Right atrium auricular region (tissue), 2 donors: ENCODE data around the gene FDPS. TPM values are rescaled to one million over a fixed set of nuclear protein-coding genes. Genes with fewer than 3 reads are reported as not detected.

ENCODE experiments used
- DNase-seq: peaks from one replicate; pipeline ENCODE4 v3.0.0-alpha.2; 2019; ENCODE audit warnings: low spot score
- H3K27ac ChIP-seq, 2 donors: fragments of 200-600 bp; sonication (generic); 1 replicate in 1 of 2; 2 replicates in 1 of 2; pipeline ENCODE4 v1.5.1; 2016 to 2019
- H3K27me3 ChIP-seq, 2 donors: fragments of 200-600 bp; sonication (generic); one replicate each; pipeline versions ENCODE4 v1.5.1 to v1.6.0; 2017 to 2019
- H3K36me3 ChIP-seq: fragments of 200-600 bp; sonication (generic); one replicate; pipeline ENCODE4 v1.5.1; 2016
- H3K4me1 ChIP-seq, 2 donors: fragments of 200-600 bp; sonication (generic); one replicate each; pipeline versions ENCODE4 v1.5.1 to v1.6.0; 2017 to 2019
- H3K4me3 ChIP-seq, 2 donors: fragments of 200-600 bp; sonication (generic); 1 replicate in 1 of 2; 2 replicates in 1 of 2; pipeline ENCODE4 v1.5.1; 2017 to 2019; ENCODE audit warnings: mild to moderate bottlenecking in 1 of 2, moderate library complexity in 1 of 2
- H3K9me3 ChIP-seq, 2 donors: fragments of 200-600 bp; sonication (generic); one replicate each; pipeline ENCODE4 v1.5.1; 2019
- microRNA counts, 2 donors: library from miRNA; unstranded; fragments of <30 nt; microRNA quantifications; one replicate each; lab custom pipeline; 2016 to 2017
- microRNA-seq, 2 donors: library from miRNA; unstranded; fragments of <30 nt; microRNA quantifications; one replicate each; pipeline ENCODE4, GENCODE V29; 2016 to 2017; ENCODE audit warnings: borderline number of aligned reads in 2 of 2, borderline replicate concordance in 1 of 2
- total RNA-seq, 2 donors: library from RNA; depleted of rRNA; stranded (reverse); fragments of >200 nt; gene quantifications; one replicate each; pipeline ENCODE4 v1.1.0, GENCODE V29; 2016
- TF ChIP-seq, protein P1 (sequence below), 2 donors: fragments of 200-600 bp; sonication (generic); IDR thresholded peaks; one replicate each; pipeline ENCODE4 v1.5.1; 2019; ENCODE audit warnings: antibody characterized with exemption in 2 of 2

Gene FDPS
- total RNA-seq, 2 donors from 2014 or later: 65.3 to 73.1 TPM

DNA sequence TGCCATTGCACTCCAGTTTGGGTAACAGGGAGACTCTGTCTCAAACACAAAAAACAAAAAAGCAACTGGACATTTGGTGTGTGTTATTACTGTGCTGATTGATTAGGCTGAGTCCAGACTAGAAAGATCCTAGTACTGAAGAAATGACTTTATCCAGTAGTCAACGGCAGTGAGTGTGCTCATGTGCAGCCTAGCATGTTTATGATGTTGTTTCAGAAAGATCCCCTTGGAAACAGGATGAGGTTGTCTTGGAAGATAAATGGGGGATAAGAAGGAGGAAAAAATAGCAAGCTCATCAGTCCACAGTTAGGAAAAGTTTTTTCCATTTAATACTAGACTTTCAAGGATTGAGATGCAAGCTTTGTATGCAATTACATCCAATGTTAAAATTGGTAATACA lies 26.3 kb downstream of the FDPS start:
- H3K27ac ChIP-seq: no peak overlapping the region
- H3K27me3 ChIP-seq: no peaks in the 10 kb centered on the region
- TF ChIP-seq, protein P1, sequence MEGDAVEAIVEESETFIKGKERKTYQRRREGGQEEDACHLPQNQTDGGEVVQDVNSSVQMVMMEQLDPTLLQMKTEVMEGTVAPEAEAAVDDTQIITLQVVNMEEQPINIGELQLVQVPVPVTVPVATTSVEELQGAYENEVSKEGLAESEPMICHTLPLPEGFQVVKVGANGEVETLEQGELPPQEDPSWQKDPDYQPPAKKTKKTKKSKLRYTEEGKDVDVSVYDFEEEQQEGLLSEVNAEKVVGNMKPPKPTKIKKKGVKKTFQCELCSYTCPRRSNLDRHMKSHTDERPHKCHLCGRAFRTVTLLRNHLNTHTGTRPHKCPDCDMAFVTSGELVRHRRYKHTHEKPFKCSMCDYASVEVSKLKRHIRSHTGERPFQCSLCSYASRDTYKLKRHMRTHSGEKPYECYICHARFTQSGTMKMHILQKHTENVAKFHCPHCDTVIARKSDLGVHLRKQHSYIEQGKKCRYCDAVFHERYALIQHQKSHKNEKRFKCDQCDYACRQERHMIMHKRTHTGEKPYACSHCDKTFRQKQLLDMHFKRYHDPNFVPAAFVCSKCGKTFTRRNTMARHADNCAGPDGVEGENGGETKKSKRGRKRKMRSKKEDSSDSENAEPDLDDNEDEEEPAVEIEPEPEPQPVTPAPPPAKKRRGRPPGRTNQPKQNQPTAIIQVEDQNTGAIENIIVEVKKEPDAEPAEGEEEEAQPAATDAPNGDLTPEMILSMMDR (IDR thresholded peaks at IDR 0.05): no peak
- DNase-seq: no peak
- H3K9me3 ChIP-seq: no peaks in the 10 kb centered on the region
- H3K36me3 ChIP-seq: peaks cover 45% of the 10 kb centered on the region
- no peaks in the 10 kb centered on the region for H3K4me1 ChIP-seq
- no peak overlapping the region for H3K4me3 ChIP-seq

DNA sequence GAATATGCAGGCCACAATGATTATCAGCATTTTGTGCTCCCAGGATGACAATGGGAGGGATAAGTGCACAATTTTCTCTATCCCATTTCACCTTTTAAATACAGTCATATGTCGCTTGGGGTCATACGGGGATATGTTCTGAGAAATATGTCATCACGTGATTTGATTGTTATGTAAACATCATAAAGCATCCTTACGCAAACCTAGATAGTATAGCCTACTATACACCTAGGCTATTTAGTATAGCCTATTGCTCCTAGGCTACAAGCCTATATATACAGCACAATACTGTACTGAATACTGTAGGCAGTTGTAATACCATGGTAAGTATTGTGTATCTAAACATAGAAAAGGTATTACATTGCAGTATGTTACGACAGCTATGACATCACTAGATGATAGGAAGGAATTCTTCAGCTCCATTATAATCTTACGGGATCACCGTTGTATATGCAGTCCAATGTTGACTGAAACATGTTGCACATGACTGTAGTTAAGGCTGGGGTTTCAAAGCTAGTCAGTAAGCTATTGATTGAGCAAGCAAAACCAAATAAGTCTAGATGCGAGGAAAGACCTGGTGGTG lies 30.9 kb downstream of the FDPS start:
- Histone ChIP-seq H3K27ac (no peak overlapping the region), H3K27me3 (no peaks in the 10 kb centered on the region), H3K36me3 (peaks cover 77% of the 10 kb centered on the region), H3K4me1 (no peaks in the 10 kb centered on the region), H3K9me3 (no peaks in the 10 kb centered on the region), H3K4me3 (no peak overlapping the region)
- DNase-seq: no peak
- TF ChIP-seq, protein P1 (IDR thresholded peaks at IDR 0.05): no peak

GRCh38 chr1:155342842-155343241 lies 34.2 kb downstream of the FDPS start:
- Histone ChIP-seq H3K9me3 (no peaks in the 10 kb centered on the region), H3K4me3 (no peak overlapping the region), H3K27ac (no peak overlapping the region), H3K36me3 (peaks cover 92% of the 10 kb centered on the region), H3K27me3 (no peaks in the 10 kb centered on the region), H3K4me1 (no peaks in the 10 kb centered on the region)
- TF ChIP-seq, protein P1 (IDR thresholded peaks at IDR 0.05): no peak
- no peak for DNase-seq

DNA sequence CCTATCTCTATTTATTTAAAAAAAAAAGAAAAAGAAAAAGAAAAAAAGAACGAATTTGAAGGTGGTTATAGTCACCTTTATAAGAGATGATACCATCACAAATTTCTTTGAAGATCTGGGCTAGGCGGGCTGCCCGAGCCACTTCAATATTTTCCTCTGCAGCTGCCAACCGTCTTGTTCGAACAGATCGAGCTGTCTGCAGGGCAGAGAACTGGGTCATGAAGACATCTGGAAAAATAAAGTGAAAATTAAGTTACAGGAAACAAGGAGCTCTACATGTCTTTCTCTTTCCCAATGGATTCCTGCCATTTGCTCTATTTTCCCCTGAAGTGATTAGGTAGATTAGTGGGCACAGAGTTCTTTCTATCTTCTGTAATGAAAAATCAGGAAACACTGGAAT lies 44.0 kb downstream of the FDPS start:
- Histone ChIP-seq H3K4me1 (no peaks in the 10 kb centered on the region), H3K9me3 (no peaks in the 10 kb centered on the region), H3K4me3 (no peak overlapping the region), H3K36me3 (peaks cover 94% of the 10 kb centered on the region), H3K27me3 (no peaks in the 10 kb centered on the region), H3K27ac (no peak overlapping the region)
- TF ChIP-seq, protein P1 (IDR thresholded peaks at IDR 0.05): no peak
- no peak for DNase-seq

DNA sequence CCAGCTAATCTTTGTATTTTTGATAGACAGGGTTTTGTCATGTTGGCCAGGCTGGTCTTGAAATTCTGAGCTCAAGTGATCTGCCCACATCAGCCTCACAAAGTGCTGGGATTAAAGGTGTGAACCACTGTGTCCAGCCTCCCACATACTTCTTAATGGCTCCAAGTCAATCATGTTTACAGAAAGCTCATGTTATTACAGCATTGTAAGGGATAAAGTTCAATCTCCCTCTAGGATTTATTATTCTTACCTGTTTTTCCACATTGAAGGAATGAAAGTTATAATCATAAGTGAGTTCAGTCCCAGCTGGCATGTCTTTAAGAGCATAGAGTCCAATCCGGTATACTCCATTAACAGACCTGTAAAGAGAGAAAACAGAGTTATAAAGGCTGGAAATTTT lies 51.4 kb downstream of the FDPS start:
- Histone ChIP-seq H3K27ac (no peak overlapping the region), H3K4me3 (no peak overlapping the region), H3K27me3 (no peaks in the 10 kb centered on the region), H3K36me3 (peaks cover 66% of the 10 kb centered on the region), H3K4me1 (no peaks in the 10 kb centered on the region), H3K9me3 (no peaks in the 10 kb centered on the region)
- DNase-seq: no peak
- TF ChIP-seq, protein P1 (IDR thresholded peaks at IDR 0.05): no peak

MicroRNA genes within 50 kb of the gene (microRNA counts, 767-probe panel; counts per million panel counts)
- 0 to 496 counts per million in 2 donors for microRNA hsa-miR-555 (lab: Ali Mortazavi, UCI)

Small RNA genes within 50 kb of the gene (microRNA-seq; reads per million reads assigned to microRNA genes)
- 0 reads per million in 2 donors for gene MIR555

Other genes with a start within 250 kb of the FDPS start
- gene EFNA4, start 245.1 kb upstream of the FDPS start, total RNA-seq: 1 to 10 TPM; 2.2 to 3.5 TPM
- gene EFNA3, start 230.0 kb upstream of the FDPS start, total RNA-seq: 1 to 10 TPM in 1 of 2 donors, not detected in 1; 3.2 TPM
- gene EFNA1, start 181.0 kb upstream of the FDPS start, total RNA-seq: 10 to 100 TPM; 24.8 to 41.4 TPM
- gene SLC50A1, start 173.0 kb upstream of the FDPS start, total RNA-seq: 1 to 10 TPM; 3.7 to 10.0 TPM
- 10 to 100 TPM; 46.5 to 47.8 TPM for gene DPM3, start 168.3 kb upstream of the FDPS start, total RNA-seq
- 100 to 1,000 TPM; 124 to 147 TPM for gene KRTCAP2, start 135.6 kb upstream of the FDPS start, total RNA-seq
- under 1 TPM in 1 of 2 donors, not detected in 1; 0.20 TPM for gene TRIM46, start 135.0 kb upstream of the FDPS start, total RNA-seq
- 10 to 100 TPM; 10.9 to 11.2 TPM for gene THBS3, start 101.0 kb upstream of the FDPS start, total RNA-seq
- 10 to 100 TPM; 16.2 to 27.0 TPM for gene MTX1, start 100.2 kb upstream of the FDPS start, total RNA-seq
- 10 to 100 TPM; 14.4 to 15.5 TPM for gene ENTREP3, start 53.4 kb upstream of the FDPS start, total RNA-seq
- gene SCAMP3, start 46.5 kb upstream of the FDPS start, total RNA-seq: 10 to 100 TPM; 77.2 to 77.7 TPM
- 10 to 100 TPM in 1 of 2 donors, 1 to 10 TPM in 1; 9.8 to 16.4 TPM for gene CLK2, start 35.4 kb upstream of the FDPS start, total RNA-seq
- under 1 TPM; 0.35 to 0.41 TPM for gene HCN3, start 31.4 kb upstream of the FDPS start, total RNA-seq
- gene PKLR, start 7.4 kb upstream of the FDPS start, total RNA-seq: not detected
- 10 to 100 TPM; 20.2 to 23.9 TPM for gene RUSC1, start 12.0 kb downstream of the FDPS start, total RNA-seq